KOPT-K1 (cell line): Measurements from ENCODE around the gene CREBL2.
"Not testable (repeated sequence)": the region's sequence is repeated elsewhere in the genome, so short reads cannot be mapped to it uniquely, and the experiment has no call there.

Source experiments
- H3K27ac ChIP-seq: fragments of 200-600 bp; sonication (generic); 2 replicates; pipeline ENCODE4 v1.5.1; 2016; ENCODE audit warnings: antibody characterized with exemption, mild to moderate bottlenecking, low read depth, low read length; ENCODE audit not compliant: poor library complexity, severe bottlenecking
- H3K36me3 ChIP-seq: fragments of 200-600 bp; sonication (generic); 2 replicates; pipeline ENCODE4 v1.5.1; 2017; ENCODE audit warnings: antibody characterized with exemption, mild to moderate bottlenecking, low read length, moderate library complexity; ENCODE audit not compliant: insufficient read depth
- H3K9me3 ChIP-seq: fragments of 200-600 bp; sonication (generic); 2 replicates; pipeline ENCODE4 v1.5.1; 2017; ENCODE audit warnings: antibody characterized with exemption, low read length, mild to moderate bottlenecking; ENCODE audit not compliant: insufficient read depth, poor library complexity, severe bottlenecking

Gene CREBL2

GRCh38 chr12:12612358-12612757, 682 bp downstream of the CREBL2 start:
- H3K36me3 ChIP-seq: no peaks in the 10 kb centered on the region
- H3K9me3 ChIP-seq: no peaks in the 10 kb centered on the region
- peak overlapping the region; percentile 87 for H3K27ac ChIP-seq

GRCh38 chr12:12613344-12613743, 1.7 kb downstream of the CREBL2 start:
- no peaks in the 10 kb centered on the region for H3K36me3 ChIP-seq
- no peaks in the 10 kb centered on the region for H3K9me3 ChIP-seq
- H3K27ac ChIP-seq: no peak overlapping the region

- Histone ChIP-seq H3K36me3 (no peaks in the 10 kb centered on the region), H3K27ac (no peak overlapping the region), H3K9me3 (no peaks in the 10 kb centered on the region)
These were observed 2.7 kb downstream of the CREBL2 start for GRCh38 chr12:12614342-12614741.

DNA sequence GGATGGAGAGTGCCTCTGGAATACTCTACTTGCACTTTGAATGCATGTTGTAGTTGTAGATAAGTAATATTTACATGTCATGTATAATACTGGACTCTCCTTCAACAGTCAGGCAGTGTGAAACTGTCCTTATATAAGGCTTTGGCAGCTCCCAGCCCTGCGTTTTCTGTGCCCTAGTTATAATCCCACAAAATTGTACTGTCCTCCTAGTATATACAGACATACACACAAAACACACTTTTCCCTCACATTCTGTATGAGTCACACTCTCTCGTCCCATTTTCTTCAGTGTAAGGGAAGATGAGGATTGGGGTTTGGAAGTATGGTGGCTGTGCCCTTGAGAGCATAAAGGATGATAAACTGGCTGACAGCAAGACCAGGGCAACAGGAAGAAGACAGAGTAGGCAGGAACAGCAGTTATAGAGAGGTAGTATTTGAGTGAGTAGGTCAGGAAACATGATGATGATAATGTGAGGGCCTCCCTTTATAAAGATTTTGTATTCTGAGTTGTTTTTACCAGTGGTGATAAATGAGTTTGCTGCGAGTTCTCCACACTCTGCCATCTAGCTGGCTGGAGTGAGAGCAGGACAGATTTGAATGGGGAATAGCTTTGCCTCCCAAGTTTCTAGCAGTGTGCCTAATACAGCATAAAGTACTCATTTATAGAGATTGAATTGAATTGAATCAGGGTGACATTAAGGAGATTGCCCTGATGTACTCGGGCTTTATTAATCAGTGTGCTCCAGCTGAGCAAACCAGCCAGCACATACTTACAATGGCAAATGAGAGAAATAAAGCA, 5.0 kb downstream of the CREBL2 start:
- Histone ChIP-seq H3K36me3 (no peaks in the 10 kb centered on the region), H3K9me3 (no peaks in the 10 kb centered on the region), H3K27ac (no peak overlapping the region)

DNA sequence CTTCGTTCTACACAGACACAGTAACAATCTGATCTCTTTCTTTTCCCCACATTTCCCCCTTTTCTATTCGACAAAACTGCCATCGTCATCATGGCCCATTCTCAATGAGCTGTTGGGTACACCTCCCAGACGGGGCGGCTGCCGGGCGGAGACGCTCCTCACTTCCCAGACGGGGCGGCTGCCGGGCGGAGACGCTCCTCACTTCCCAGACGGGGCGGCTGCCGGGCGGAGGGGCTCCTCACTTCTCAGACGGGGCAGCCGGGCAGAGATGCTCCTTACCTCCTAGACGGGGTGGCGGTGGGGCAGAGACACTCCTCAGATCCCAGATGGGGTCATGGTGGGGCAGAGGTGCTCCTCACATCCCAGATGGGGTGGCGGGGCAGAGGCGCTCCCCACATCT, 6.4 kb downstream of the CREBL2 start:
- H3K36me3 ChIP-seq, H3K27ac ChIP-seq, H3K9me3 ChIP-seq: not testable (repeated sequence)

- H3K27ac ChIP-seq: no peak overlapping the region
These were observed 9.1 kb downstream of the CREBL2 start for GRCh38 chr12:12620730-12621315.

DNA sequence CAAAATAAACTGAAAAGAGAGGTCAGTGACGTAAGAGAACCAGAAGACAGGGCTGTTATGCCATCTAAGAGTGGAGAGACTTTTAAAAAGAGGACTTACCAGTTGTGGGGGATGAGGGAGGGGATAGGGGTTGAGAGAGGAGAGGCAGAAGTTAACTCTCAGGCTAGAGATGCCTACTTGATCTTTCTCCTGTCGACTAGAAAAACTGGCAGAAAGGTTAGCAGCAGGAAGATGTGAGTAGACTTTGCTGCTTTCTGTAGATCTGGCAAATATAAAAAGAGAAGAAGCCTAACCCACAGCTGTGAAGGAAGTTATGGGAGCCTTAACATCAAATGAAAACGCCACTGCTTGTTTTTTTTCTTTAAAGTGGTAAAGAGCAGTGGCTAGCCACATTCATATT, 10.7 kb downstream of the CREBL2 start:
- Histone ChIP-seq H3K9me3 (peaks cover 4% of the 10 kb centered on the region), H3K36me3 (0 out of 2 replicates have a peak, but pooled peaks cover 5% of the 10 kb centered on the region), H3K27ac (no peak overlapping the region)

More at GRCh38 chr12:12620730-12621315, 9.1 kb downstream of the CREBL2 start:
- Histone ChIP-seq H3K9me3 (peaks cover 4% of the 10 kb centered on the region), H3K36me3 (0 out of 2 replicates have a peak, but pooled peaks cover 5% of the 10 kb centered on the region)

GRCh38 chr12:12624498-12624992, 12.9 kb downstream of the CREBL2 start:
- H3K27ac ChIP-seq: no peak overlapping the region
- peaks cover 4% of the 10 kb centered on the region for H3K9me3 ChIP-seq
- 0 out of 2 replicates have a peak, but pooled peaks cover 5% of the 10 kb centered on the region for H3K36me3 ChIP-seq

- H3K27ac ChIP-seq: no peak overlapping the region
- peaks cover 4% of the 10 kb centered on the region for H3K9me3 ChIP-seq
- H3K36me3 ChIP-seq: 0 out of 2 replicates have a peak, but pooled peaks cover 5% of the 10 kb centered on the region
These were observed 14.8 kb downstream of the CREBL2 start for GRCh38 chr12:12626471-12626870.

DNA sequence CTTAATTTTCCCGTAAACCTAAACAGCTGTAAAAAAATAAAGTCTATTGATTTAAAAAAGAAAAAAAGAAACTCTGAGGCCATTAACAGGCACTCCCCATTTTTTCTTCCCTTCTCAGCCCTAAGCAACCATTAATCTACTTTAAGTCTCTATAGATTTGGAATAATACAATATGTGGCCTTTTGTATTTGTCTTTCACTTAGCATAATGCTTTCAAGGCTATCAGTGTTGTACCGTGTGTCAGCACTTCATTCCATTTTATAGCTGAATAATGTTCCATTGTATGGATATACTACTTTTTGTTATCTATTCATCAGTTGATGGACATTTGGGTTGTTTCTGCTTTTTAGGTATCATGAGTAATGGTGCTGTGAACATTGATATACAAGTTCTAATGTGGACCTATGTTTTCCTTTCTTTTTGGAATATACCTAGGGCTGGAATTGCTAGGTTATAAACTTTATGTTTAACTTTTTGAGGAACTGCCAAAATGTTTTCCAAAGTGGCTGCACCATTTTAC, 15.7 kb downstream of the CREBL2 start:
- Histone ChIP-seq H3K36me3 (0 out of 2 replicates have a peak, but pooled peaks cover 5% of the 10 kb centered on the region), H3K9me3 (peaks cover 4% of the 10 kb centered on the region), H3K27ac (no peak overlapping the region)

- peaks cover 4% of the 10 kb centered on the region for H3K9me3 ChIP-seq
- no peak overlapping the region for H3K27ac ChIP-seq
- H3K36me3 ChIP-seq: 0 out of 2 replicates have a peak, but pooled peaks cover 5% of the 10 kb centered on the region
These were observed 16.3 kb downstream of the CREBL2 start for GRCh38 chr12:12628013-12628412.

DNA sequence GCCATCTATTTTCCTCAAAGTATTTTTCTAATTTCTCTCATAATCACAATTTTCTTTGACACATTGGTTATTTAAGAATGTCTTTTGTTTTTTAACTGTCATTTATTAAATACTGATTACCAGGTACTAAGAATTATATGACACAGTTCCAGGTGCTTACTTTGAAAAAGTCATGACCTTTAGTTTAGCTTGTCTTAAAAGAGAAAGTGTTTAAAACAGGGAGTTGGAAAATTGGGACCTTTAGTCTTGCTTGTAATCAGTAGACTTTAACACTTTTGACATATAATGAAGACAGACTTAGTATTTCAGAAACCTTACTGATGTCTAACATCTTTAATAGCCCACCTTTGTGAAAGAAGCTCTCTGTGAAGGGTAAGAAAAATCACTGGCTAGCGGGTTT, 19.2 kb downstream of the CREBL2 start:
- Histone ChIP-seq H3K27ac (no peak overlapping the region), H3K36me3 (no peaks in the 10 kb centered on the region), H3K9me3 (no peaks in the 10 kb centered on the region)

DNA sequence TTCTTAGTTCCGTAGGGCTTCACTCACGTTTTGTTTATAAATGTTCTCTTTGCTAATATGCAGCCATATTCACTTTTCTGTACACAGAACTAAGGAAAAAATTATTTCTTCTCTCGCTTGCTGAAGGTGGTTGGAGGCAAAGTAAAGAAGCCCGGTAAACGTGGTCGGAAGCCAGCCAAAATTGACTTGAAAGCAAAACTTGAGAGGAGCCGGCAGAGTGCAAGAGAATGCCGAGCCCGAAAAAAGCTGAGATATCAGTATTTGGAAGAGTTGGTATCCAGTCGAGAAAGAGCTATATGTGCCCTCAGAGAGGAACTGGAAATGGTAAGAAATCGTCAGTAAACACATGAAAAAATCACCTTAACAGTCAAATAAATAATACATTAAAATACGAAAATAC, 24.0 kb downstream of the CREBL2 start:
- H3K9me3 ChIP-seq: peaks cover 20% of the 10 kb centered on the region
- H3K27ac ChIP-seq: no peak overlapping the region
- H3K36me3 ChIP-seq: peaks cover 15% of the 10 kb centered on the region; the same call in 1 of the 2 replicates

DNA sequence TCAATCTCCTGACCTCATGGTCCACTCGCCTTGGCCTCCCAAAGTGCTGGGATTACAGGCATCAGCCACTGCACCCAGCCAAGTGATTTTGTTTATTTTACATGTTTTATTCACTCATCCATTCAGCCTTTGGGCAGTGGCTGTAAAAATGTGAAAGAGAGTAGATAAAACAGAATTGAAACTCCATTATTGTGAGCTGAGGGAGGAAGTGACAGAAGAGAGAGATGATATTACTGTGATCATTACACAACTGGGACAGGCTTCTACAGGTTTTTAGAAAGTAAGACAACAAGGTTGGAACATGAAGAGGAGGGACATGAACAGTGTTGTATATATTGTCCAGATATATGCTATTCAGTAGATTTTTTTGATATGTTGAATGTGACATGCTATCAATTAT, 25.0 kb downstream of the CREBL2 start:
- Histone ChIP-seq H3K36me3 (peaks cover 15% of the 10 kb centered on the region; the same call in 1 of the 2 replicates), H3K9me3 (peaks cover 22% of the 10 kb centered on the region), H3K27ac (no peak overlapping the region)

- not testable (repeated sequence) for H3K27ac ChIP-seq
- peaks cover 22% of the 10 kb centered on the region; the same call in 1 of the 2 replicates for H3K36me3 ChIP-seq
- peaks cover 22% of the 10 kb centered on the region for H3K9me3 ChIP-seq
These were observed 28.3 kb downstream of the CREBL2 start for GRCh38 chr12:12639995-12640394.
